Measurements from ENCODE around the gene MATCAP1.

DNA sequence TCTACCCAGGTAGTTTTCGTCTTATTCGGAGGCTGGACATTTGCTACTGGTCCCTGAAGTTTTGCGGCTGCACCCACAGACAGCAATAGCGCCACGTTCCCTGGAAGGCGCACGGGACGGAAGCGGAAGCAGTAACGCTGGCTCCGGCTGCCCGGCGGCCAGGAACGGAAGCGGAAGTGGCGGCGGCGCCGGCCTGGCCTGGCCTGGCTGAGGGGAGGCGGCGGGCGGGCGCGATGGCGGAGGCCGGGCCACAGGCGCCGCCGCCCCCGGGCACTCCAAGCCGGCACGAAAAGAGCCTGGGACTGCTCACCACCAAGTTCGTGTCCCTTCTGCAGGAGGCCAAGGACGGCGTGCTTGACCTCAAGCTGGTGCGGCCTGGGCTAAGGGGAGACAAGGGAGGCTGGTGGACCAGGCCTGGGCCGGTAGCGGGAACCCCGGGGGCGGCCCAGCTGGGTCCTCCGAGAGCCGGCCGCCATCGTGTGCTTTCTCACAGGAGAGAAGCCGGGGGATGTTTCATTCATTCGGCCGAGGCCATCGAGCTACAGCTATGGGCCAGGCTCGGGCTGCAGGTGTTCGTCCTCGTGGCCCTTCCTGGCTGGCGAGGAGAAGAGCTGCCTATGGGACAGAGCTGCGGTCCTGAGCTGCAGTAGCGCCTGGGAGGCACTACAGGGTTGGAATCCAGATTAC lies 8.4 kb upstream of the MATCAP1 start, which contains the start of gene E2F4:
- TF ChIP-seq POLR2A (IDR thresholded peaks at IDR 0.05) (peak; percentile 67), CTCF (IDR thresholded peaks at IDR 0.05) (no peak)
